HUES6 (cell line): Measurements from ENCODE around the gene MGLL.
A peak's percentile ranks its signal among the peaks of the same experiment; 100 is the strongest.

Source experiments
- H3K27ac ChIP-seq: 2 replicates; pipeline ENCODE4 v1.7.0; 2013; ENCODE audit warnings: low read depth, mild to moderate bottlenecking, low read length, inconsistent platforms
- H3K27me3 ChIP-seq: 2 replicates; pipeline ENCODE4 v1.6.1; 2013; ENCODE audit warnings: low read length; ENCODE audit not compliant: control insufficient read depth, insufficient read depth
- H3K36me3 ChIP-seq: 2 replicates; pipeline ENCODE4 v1.6.1; 2013; ENCODE audit warnings: low read length; ENCODE audit not compliant: control insufficient read depth, insufficient read depth
- H3K4me1 ChIP-seq: 2 replicates; pipeline ENCODE4 v1.6.1; 2013; ENCODE audit warnings: low read length; ENCODE audit not compliant: control insufficient read depth, insufficient read depth
- H3K4me3 ChIP-seq: 2 replicates; pipeline ENCODE4 v1.5.1; 2013; ENCODE audit warnings: low read depth, low read length
- H3K9ac ChIP-seq: one replicate; pipeline ENCODE4 v1.6.1; 2013; ENCODE audit warnings: mild to moderate bottlenecking, low read length
- H3K9me3 ChIP-seq: 2 replicates; pipeline ENCODE4 v1.6.1; 2013; ENCODE audit warnings: low read depth, low read length; ENCODE audit not compliant: control insufficient read depth, insufficient read depth

MGLL gene

GRCh38 chr3:127677541-127678314, 144.6 kb downstream of the MGLL start:
- no peaks in the 10 kb centered on the region for H3K36me3 ChIP-seq
- no peak overlapping the region for H3K4me3 ChIP-seq
- H3K27ac ChIP-seq, result no peak overlapping the region
- H3K9ac ChIP-seq, result no peak overlapping the region
- H3K9me3 ChIP-seq, result no peaks in the 10 kb centered on the region
- peaks cover 10% of the 10 kb centered on the region for H3K27me3 ChIP-seq
- peaks cover 12% of the 10 kb centered on the region for H3K4me1 ChIP-seq

GRCh38 chr3:127676921-127677351, 145.4 kb downstream of the MGLL start:
- no peak overlapping the region for H3K4me3 ChIP-seq
- H3K27me3 ChIP-seq, result peaks cover 10% of the 10 kb centered on the region
- H3K36me3 ChIP-seq, result no peaks in the 10 kb centered on the region
- no peak overlapping the region for H3K9ac ChIP-seq
- peaks cover 11% of the 10 kb centered on the region for H3K4me1 ChIP-seq
- H3K9me3 ChIP-seq, result no peaks in the 10 kb centered on the region
- H3K27ac ChIP-seq, result no peak overlapping the region

GRCh38 chr3:127676456-127676855, 145.9 kb downstream of the MGLL start:
- Histone ChIP-seq H3K27ac (no peak overlapping the region), H3K36me3 (no peaks in the 10 kb centered on the region), H3K9ac (no peak overlapping the region), H3K4me3 (no peak overlapping the region), H3K9me3 (no peaks in the 10 kb centered on the region), H3K4me1 (peaks cover 15% of the 10 kb centered on the region), H3K27me3 (peaks cover 10% of the 10 kb centered on the region)

- no peak overlapping the region for H3K9ac ChIP-seq
- H3K4me3 ChIP-seq, result no peak overlapping the region
- peaks cover 10% of the 10 kb centered on the region for H3K27me3 ChIP-seq
- H3K4me1 ChIP-seq, result peaks cover 15% of the 10 kb centered on the region
- no peaks in the 10 kb centered on the region for H3K36me3 ChIP-seq
- H3K9me3 ChIP-seq, result no peaks in the 10 kb centered on the region
- H3K27ac ChIP-seq, result no peak overlapping the region
Observed at GRCh38 chr3:127675651-127676391, 146.5 kb downstream of the MGLL start.

- no peaks in the 10 kb centered on the region for H3K36me3 ChIP-seq
- no peaks in the 10 kb centered on the region for H3K9me3 ChIP-seq
- H3K9ac ChIP-seq, result no peak overlapping the region
- H3K4me1 ChIP-seq, result peaks cover 15% of the 10 kb centered on the region
- no peak overlapping the region for H3K4me3 ChIP-seq
- peaks cover 10% of the 10 kb centered on the region for H3K27me3 ChIP-seq
- no peak overlapping the region for H3K27ac ChIP-seq
Observed at GRCh38 chr3:127674790-127675189, 147.5 kb downstream of the MGLL start.

- H3K27ac ChIP-seq, result no peak overlapping the region
- peaks cover 10% of the 10 kb centered on the region for H3K27me3 ChIP-seq
- H3K9ac ChIP-seq, result no peak overlapping the region
- peaks cover 15% of the 10 kb centered on the region for H3K4me1 ChIP-seq
- H3K4me3 ChIP-seq, result peak overlapping the region; percentile 82
- no peaks in the 10 kb centered on the region for H3K9me3 ChIP-seq
- no peaks in the 10 kb centered on the region for H3K36me3 ChIP-seq
Observed at GRCh38 chr3:127674101-127674721, 148.1 kb downstream of the MGLL start.

- H3K36me3 ChIP-seq, result no peaks in the 10 kb centered on the region
- peaks cover 10% of the 10 kb centered on the region for H3K27me3 ChIP-seq
- H3K4me1 ChIP-seq, result peaks cover 15% of the 10 kb centered on the region
- H3K9ac ChIP-seq, result peak overlapping the region; percentile 35
- no peaks in the 10 kb centered on the region for H3K9me3 ChIP-seq
- no peak overlapping the region for H3K27ac ChIP-seq
- peak overlapping the region; percentile 82 for H3K4me3 ChIP-seq
Observed at GRCh38 chr3:127673191-127674100, 148.9 kb downstream of the MGLL start.

- H3K36me3 ChIP-seq, result no peaks in the 10 kb centered on the region
- no peaks in the 10 kb centered on the region for H3K9me3 ChIP-seq
- H3K4me3 ChIP-seq, result peak within 1 kb of the TSS; percentile 82
- peak within 1 kb of the TSS; percentile 63 for H3K9ac ChIP-seq
- H3K27ac ChIP-seq, result peak within 1 kb of the TSS; percentile 62; the same call in 1 of the 2 replicates
- peaks cover 10% of the 10 kb centered on the region for H3K27me3 ChIP-seq
- peaks cover 15% of the 10 kb centered on the region for H3K4me1 ChIP-seq
Observed at GRCh38 chr3:127672429-127673190, 149.7 kb downstream of the MGLL start, which contains the start of gene ABTB1. ABTB1 (plus strand) TSS chr3:127672952; CDS start chr3:127673026, 74 bp downstream.

- H3K9ac ChIP-seq, result peak overlapping the region; percentile 63
- H3K27ac ChIP-seq, result peak overlapping the region; percentile 62; the same call in 1 of the 2 replicates
Observed at GRCh38 chr3:127671523-127672428, 150.5 kb downstream of the MGLL start.

More at GRCh38 chr3:127671523-127672428, 150.5 kb downstream of the MGLL start:
- Histone ChIP-seq H3K4me3 (peak overlapping the region; percentile 68), H3K4me1 (peaks cover 15% of the 10 kb centered on the region), H3K9me3 (no peaks in the 10 kb centered on the region), H3K36me3 (no peaks in the 10 kb centered on the region), H3K27me3 (peaks cover 10% of the 10 kb centered on the region)
